AG08395 (cell line): Measurements from ENCODE around the gene DACH1.
"Not testable (repeated sequence)": the region's sequence is repeated elsewhere in the genome, so short reads cannot be mapped to it uniquely, and the experiment has no call there.

Experiments
- DNase-seq: peaks from one replicate; pipeline ENCODE4 v3.0.0; 2012; ENCODE audit warnings: mixed read lengths, low spot score

DACH1 gene

DNA sequence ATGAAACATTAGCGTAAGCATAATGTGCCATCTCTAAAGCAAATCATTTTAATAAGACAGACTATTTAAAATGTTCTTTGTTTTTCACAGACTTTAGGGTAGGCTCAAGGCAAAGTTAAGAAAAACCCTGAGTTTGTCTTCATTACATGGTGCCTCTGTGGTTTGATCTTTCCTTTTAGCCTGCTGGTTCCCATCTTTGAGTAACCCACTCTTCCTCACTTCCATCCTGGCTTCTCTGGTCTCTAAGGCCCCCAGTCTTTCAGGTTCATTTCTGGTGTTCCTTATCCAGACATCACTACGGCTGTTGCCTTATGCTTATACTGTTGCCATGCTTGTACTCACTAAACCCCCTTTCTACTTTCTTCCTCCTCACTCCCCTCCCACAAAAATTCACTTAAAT is 38.4 kb downstream of the DACH1 start:
- no peak for DNase-seq

- DNase-seq, result no peak
Measured at GRCh38 chr13:71828117-71828516, 38.9 kb downstream of the DACH1 start.

- DNase-seq, result no peak
Measured at GRCh38 chr13:71827241-71827640, 39.8 kb downstream of the DACH1 start.

GRCh38 chr13:71820699-71821098 is 46.3 kb downstream of the DACH1 start:
- no peak for DNase-seq

GRCh38 chr13:71817335-71817734 is 49.7 kb downstream of the DACH1 start:
- no peak for DNase-seq

- no peak for DNase-seq
Measured at GRCh38 chr13:71814806-71815360, 52.1 kb downstream of the DACH1 start.

GRCh38 chr13:71813187-71813586 is 53.8 kb downstream of the DACH1 start:
- DNase-seq, result no peak

DNA sequence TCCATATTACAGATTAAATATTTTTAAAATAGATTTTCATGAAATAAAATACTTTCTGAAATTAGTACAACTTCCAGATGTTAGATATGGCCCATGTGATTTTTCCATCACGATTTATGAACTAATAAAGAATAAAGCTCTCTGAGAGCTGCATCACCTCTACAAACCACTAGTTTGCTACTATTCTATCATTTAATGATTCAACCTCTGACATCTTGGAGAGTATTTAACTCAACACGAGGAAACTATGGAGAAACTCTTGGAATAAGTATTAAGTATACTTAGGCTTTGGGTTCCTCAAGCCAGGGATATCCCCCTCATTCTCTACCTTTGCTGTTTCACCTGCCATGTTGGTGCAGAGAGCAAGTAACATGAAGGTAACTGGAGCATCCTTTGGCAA is 55.7 kb downstream of the DACH1 start:
- DNase-seq, result no peak

- no peak for DNase-seq
Measured at GRCh38 chr13:71808708-71809107, 58.3 kb downstream of the DACH1 start.

- DNase-seq, result no peak
Measured at GRCh38 chr13:71806886-71807285, 60.1 kb downstream of the DACH1 start.

- no peak for DNase-seq
Measured at GRCh38 chr13:71803066-71803465, 63.9 kb downstream of the DACH1 start.

GRCh38 chr13:71801781-71802180 is 65.2 kb downstream of the DACH1 start:
- no peak for DNase-seq

DNA sequence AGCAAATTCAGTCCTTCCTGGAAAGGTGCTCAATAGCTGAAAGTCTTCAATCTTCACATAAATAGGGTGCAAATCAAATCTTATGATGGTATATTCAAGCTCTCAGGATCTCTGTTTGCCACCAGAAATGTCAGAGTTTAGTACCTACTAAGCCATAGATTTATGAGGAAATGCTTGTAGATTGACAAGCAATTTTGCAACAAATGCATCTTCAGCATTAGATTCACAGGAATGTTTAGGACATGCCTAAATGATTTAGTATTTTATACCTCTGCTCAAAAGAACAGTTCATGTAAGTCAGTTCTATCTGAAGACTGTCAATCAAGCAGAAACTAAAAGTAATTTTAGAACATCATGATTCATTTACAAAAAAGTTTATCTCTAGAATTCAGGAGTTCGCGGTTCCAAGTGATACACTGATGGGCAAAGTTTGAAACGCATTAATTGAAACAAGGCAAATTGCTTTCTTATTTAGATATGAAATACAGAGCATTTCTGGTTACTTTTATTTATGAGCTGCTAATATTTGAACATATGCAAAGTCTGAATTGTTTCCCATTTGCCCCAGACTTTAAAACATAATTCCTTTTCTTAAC is 65.7 kb downstream of the DACH1 start:
- DNase-seq, result no peak

GRCh38 chr13:71799324-71799723 is 67.7 kb downstream of the DACH1 start:
- no peak for DNase-seq

DNA sequence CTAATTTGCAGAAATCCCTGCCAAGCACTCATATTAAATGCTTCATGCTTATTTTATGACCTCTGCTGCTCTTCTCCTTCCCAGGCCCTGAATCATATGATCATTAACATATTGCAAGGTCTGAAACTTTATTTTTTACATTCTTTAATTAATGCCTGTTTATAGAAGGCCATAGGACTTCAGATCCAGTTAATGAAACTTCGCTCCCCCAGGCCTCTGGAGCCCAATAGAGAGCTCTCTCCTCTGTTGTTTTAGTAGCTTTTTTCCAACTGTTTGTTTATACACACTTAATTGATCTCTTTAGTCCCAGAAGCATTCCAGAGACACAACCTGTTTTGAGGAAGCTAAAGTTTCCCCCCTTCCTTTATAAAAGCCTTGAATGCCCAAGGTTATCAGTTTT is 68.3 kb downstream of the DACH1 start:
- DNase-seq, result no peak

DNA sequence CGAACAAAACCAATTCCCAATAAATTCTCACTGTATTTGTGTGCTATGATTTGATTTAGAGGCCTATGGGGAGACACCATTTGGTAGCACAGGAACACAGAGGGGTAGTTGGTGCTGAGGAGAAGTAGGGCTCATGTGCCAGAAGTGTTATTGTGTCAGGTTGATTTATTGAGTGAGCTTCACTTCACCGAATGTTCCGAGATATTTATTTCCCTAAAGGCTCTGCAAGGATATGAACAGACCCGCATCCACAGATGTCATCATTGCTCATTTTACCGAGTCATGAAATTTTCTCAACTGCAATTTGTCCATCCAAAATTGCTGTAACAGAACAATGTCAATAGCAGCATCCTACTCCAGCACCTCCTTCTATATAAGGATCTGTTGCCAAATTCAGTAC is 69.5 kb downstream of the DACH1 start:
- DNase-seq, result no peak

GRCh38 chr13:71789693-71790329 is 77.2 kb downstream of the DACH1 start:
- DNase-seq, result no peak

DNA sequence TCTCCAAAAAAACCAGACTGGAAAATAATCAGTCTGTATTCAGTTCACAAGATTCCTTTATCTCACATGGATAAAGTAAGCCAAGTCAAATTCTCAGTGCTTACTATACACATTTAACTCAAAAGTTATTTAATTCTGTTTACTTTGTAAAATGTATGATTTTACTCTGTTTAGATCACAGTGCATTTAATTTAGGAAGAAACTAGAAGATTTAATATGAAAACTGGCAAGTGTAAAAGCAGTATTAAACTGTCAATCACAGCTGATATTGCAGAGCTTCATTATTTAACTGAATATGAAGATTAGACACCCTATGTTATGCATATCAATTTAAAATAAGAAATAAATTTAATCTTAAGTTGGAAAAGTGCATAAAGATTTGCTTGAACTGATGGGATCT is 78.0 kb downstream of the DACH1 start:
- no peak for DNase-seq

- DNase-seq, result no peak
Measured at GRCh38 chr13:71787414-71787813, 79.6 kb downstream of the DACH1 start.

DNA sequence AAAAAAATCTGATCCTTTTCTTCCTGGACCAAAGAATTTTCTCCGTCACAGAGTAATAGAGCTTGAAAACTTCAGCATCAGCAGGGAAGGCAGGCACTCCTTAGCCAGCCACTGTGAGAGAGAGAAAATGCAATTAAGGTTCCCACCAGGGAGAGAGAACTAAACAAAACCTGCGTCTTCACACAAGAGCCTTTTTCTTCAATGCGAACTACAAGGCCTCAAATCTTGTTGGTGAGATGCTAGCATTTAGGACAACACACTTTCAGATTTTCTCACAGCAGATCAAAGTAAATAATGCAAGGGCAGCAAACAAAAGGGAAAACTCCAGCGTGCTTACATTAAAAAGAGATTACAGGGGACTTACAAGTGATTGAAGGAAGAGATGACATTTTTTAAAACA is 80.1 kb downstream of the DACH1 start:
- DNase-seq, result no peak

DNA sequence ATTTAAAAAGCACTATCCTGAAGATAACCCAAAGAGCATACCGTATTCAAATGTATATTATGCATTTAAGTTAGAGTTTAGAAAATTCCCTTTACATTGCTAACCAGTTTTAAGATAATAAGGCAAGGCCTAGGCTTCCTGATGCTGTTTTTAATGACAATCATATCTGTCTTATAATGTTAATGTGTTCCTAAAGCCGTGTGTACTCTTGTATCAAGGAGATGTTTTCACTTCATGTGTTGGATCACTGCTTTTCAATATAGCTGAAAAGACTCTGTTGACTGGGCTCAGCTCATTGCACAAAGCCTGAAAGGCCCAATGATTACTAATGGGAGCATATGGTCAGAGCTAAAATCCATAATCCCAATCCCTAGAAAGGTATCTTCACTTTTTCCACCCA is 81.6 kb downstream of the DACH1 start:
- DNase-seq, result no peak

- no peak for DNase-seq
Measured at GRCh38 chr13:71780546-71780945, 86.5 kb downstream of the DACH1 start.

DNA sequence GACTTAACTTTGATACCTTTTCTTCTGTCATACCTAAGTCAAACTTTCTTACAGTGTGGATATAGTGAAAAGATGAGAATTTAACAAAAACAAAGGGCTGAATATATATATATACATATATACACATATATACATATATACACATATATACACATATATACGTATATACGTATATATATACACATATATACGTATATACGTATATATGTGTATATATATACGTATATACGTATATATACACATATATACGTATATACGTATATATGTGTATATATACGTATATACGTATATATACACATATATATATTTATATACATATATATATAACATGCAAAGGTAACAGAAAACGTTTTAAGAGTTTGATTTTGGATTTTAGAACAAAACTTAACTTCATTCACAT is 88.0 kb downstream of the DACH1 start:
- not testable (repeated sequence) for DNase-seq

GRCh38 chr13:71775966-71776365 is 91.0 kb downstream of the DACH1 start:
- DNase-seq, result no peak
